DND-41 (cell line): ENCODE data around the gene SLC6A9.

Experiments
- CTCF ChIP-seq: IDR thresholded peaks from 2 replicates; pipeline ENCODE4 v1.5.1; 2012; ENCODE audit warnings: borderline replicate concordance, low read length, moderate library complexity, mild to moderate bottlenecking; ENCODE audit not compliant: poor library complexity, severe bottlenecking; ENCODE audit errors: extremely low read depth
- EZH2 ChIP-seq: IDR thresholded peaks from 3 replicates; pipeline ENCODE4 v1.6.1; 2012; ENCODE audit warnings: borderline replicate concordance, low read depth, mild to moderate bottlenecking, moderate library complexity, low read length, inconsistent platforms; ENCODE audit not compliant: severe bottlenecking

GRCh38 chr1:43962324-43962723 lies 68.9 kb downstream of the SLC6A9 start:
- TF ChIP-seq CTCF (no peak), EZH2 (no peak)
